BJ (cell line): ENCODE results near the gene ABCF1. TPM values are rescaled to one million over a fixed set of nuclear protein-coding genes. Genes with fewer than 3 reads are reported as not detected.

Experiments
- CTCF ChIA-PET: fragments of 350-600 bp; formaldehyde crosslinking; extraction: SDS; loops from one replicate; lab custom pipeline; 2021; ENCODE audit warnings: antibody characterized with exemption, inconsistent platforms; lab: Yijun Ruan, JAX
- POLR2A ChIA-PET: fragments of 300-600 bp; sonication (Branson Sonifier 250); formaldehyde crosslinking; extraction: SDS; loops from one replicate; lab custom pipeline; 2021; ENCODE audit warnings: antibody characterized with exemption; lab: Charles Lee
- DNase-seq: peaks from one replicate; pipeline ENCODE4 v3.0.0-alpha.2; 2011; ENCODE audit warnings: low read depth
- H3K27me3 ChIP-seq: 2 replicates; pipeline ENCODE4 v1.6.0; 2011; ENCODE audit warnings: low read length; ENCODE audit not compliant: control insufficient read depth, insufficient read depth
- H3K36me3 ChIP-seq: 2 replicates; pipeline ENCODE4 v1.5.1; 2011; ENCODE audit warnings: low read length; ENCODE audit not compliant: control insufficient read depth, insufficient read depth
- H3K4me3 ChIP-seq: 2 replicates; pipeline ENCODE4 v1.5.1; 2011; ENCODE audit warnings: low read depth, mild to moderate bottlenecking, control low read depth, low read length
- polyA plus RNA-seq: library from polyadenylated mRNA; depleted of rRNA; stranded (reverse); fragments of >200 nt; gene quantifications from 2 replicates; pipeline ENCODE4 v1.2.3, GENCODE V29; 2011
- TF ChIP-seq, protein P1 (sequence below): IDR thresholded peaks from 2 replicates; pipeline ENCODE4 v1.5.1; 2011; ENCODE audit warnings: low read depth, mild to moderate bottlenecking, control low read depth, inconsistent platforms, low read length, moderate library complexity; ENCODE audit not compliant: insufficient read depth

ABCF1 gene
- polyA plus RNA-seq, 1 experiment, result 37.9 TPM

DNA sequence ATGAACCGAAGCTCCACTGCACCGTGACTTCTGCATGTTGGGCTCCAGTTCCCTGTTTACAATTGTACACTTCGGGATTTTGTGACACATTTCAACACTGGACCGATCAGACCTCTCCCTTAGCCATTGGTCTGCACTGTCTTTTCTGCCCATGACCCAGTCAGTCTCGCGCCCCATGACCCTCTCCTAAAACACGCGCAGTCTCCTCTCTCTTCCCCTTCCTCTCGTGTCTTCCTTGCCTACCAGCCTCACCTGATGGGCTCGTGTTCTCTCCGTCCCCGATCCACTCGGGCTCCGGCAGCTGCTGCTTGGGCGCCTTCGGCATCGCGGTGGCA, 535 bp upstream of the ABCF1 start:
- POLR2A ChIA-PET, result interaction anchor here (1.0 kb wide), 2 partner anchors 13 to 44 kb away, joined by 3 to 13 read pairs; partner anchors contain the start of gene PRR3
- TF ChIP-seq, protein P1, sequence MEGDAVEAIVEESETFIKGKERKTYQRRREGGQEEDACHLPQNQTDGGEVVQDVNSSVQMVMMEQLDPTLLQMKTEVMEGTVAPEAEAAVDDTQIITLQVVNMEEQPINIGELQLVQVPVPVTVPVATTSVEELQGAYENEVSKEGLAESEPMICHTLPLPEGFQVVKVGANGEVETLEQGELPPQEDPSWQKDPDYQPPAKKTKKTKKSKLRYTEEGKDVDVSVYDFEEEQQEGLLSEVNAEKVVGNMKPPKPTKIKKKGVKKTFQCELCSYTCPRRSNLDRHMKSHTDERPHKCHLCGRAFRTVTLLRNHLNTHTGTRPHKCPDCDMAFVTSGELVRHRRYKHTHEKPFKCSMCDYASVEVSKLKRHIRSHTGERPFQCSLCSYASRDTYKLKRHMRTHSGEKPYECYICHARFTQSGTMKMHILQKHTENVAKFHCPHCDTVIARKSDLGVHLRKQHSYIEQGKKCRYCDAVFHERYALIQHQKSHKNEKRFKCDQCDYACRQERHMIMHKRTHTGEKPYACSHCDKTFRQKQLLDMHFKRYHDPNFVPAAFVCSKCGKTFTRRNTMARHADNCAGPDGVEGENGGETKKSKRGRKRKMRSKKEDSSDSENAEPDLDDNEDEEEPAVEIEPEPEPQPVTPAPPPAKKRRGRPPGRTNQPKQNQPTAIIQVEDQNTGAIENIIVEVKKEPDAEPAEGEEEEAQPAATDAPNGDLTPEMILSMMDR, result no peak
- peak overlapping the region; percentile 85 for H3K4me3 ChIP-seq
- H3K36me3 ChIP-seq, result no peaks in the 10 kb centered on the region
- DNase-seq, result no peak
- no peaks in the 10 kb centered on the region for H3K27me3 ChIP-seq
- CTCF ChIA-PET, result interaction anchor here (0.6 to 1.8 kb wide), 8 partner anchors 12 to 89 kb away, joined by 3 to 6 read pairs (median 4); partner anchors contain the start of gene GNL1

DNA sequence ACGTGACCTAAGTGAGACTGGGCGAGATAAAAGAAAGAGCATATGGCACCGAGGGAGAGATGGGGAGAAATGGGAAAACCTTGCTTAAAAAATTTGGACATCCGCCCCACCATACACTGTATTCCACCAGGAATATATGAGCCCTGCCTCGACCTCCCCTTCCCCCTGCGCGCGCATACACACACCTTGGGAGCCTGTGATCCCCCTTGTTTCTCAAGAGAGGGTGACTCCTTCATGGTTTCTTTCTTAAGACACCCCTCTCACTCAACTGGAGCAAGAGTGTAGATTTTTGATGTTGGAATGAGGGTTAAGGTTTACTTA, 480 bp downstream of the ABCF1 start:
- ChIA-PET CTCF (interaction anchor here (1.4 to 1.6 kb wide), 3 partner anchors 19 to 30 kb away, joined by 3 to 6 read pairs (median 4); no protein-coding TSS in a partner anchor), POLR2A (interaction anchor here (0.5 to 1.0 kb wide), 4 partner anchors 14 to 55 kb away, joined by 3 to 13 read pairs (median 6); partner anchors contain the start of gene PRR3)
- peaks cover 1% of the 10 kb centered on the region; the same call in 1 of the 2 replicates for H3K36me3 ChIP-seq
- H3K27me3 ChIP-seq, result no peaks in the 10 kb centered on the region
- DNase-seq, result no peak
- TF ChIP-seq, protein P1, result no peak
- peak overlapping the region; percentile 85 for H3K4me3 ChIP-seq

DNA sequence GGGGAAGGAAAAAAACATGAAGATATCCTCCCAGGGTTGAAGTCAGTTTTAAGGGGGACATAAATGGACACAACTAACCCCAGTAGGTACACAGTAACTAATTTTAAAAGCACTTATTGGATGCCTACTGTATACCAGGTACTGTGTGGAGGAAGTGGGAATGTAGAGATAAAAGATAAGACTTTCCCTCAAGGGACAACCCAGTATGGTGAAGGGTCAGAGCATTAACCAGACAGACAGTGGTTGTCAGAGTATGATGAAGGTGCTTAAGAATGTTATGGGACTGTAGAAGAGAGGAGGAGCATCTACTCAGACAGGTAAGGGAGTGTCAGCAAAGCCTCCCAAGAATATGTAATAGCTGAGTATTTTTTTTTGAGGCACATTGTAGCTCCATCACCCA, 906 bp downstream of the ABCF1 start:
- Histone ChIP-seq H3K27me3 (no peaks in the 10 kb centered on the region), H3K36me3 (peaks cover 2% of the 10 kb centered on the region; the same call in 1 of the 2 replicates), H3K4me3 (peak overlapping the region; percentile 85)
- CTCF ChIA-PET, result no interaction called here
- no peak for DNase-seq
- TF ChIP-seq, protein P1, result no peak
- POLR2A ChIA-PET, result no interaction called here

DNA sequence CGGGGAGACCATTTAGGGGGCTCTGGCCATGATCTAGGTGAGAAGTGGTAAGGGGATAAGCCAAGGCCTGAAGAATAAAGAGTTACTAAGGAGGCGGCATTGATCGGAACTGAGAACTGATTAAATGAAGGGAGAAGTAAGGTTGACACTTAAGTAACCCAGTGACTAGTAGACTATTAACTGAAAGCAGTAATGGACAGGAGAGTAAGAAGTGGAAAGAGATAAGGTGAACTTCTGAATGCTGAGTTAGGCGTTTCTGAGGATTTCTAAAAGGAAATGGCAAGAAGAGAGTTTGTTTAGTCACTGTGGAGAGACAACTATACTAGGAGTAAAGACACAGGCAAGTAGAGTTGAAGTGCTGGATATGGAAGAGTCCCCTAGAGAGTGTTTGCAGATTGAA, 1.9 kb downstream of the ABCF1 start:
- DNase-seq, result no peak
- Histone ChIP-seq H3K27me3 (no peaks in the 10 kb centered on the region), H3K36me3 (peaks cover 10% of the 10 kb centered on the region), H3K4me3 (no peak overlapping the region)
- ChIA-PET CTCF (no interaction called here), POLR2A (no interaction called here)
- TF ChIP-seq, protein P1, result no peak

DNA sequence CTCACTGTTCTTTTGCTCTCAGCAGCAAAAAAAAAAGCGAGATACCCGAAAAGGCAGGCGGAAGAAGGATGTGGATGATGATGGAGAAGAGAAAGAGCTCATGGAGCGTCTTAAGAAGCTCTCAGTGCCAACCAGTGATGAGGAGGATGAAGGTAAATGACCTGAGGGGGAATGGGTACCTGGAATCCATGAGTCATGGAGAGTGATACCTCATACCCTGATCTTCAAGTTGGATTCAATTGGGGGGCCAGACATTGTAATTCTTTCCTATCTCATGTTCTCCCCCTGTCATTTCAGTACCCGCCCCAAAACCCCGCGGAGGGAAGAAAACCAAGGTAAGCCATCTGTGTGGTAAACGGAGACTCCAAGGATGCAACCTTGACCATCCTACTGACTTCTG, 6.8 kb downstream of the ABCF1 start:
- Histone ChIP-seq H3K4me3 (no peak overlapping the region), H3K36me3 (peaks cover 27% of the 10 kb centered on the region), H3K27me3 (no peaks in the 10 kb centered on the region)
- DNase-seq, result no peak
- ChIA-PET CTCF (interaction anchor here (0.6 to 2.5 kb wide), 4 partner anchors 19 to 121 kb away, joined by 3 to 8 read pairs (median 4); no protein-coding TSS in a partner anchor), POLR2A (interaction anchor here (0.5 to 0.7 kb wide), 2 partner anchors 43 to 150 kb away, joined by 4 to 5 read pairs; no protein-coding TSS in a partner anchor)
- TF ChIP-seq, protein P1, result no peak
